ENCODE measurements around the gene TIMM17B. TPM values are rescaled to one million over a fixed set of nuclear protein-coding genes. Genes with fewer than 3 reads are reported as not detected.
A peak's percentile ranks its signal among the peaks of the same experiment; 100 is the strongest.

TIMM17B gene
- polyA plus RNA-seq, 6 donors from 2014 or later: 77.1 to 97.2 (median 86.4) TPM

- Mint-ChIP-seq H3K9me3 (peaks cover 0 to 3% (median 0%) of the 10 kb centered on the region in 7 donors), H3K27me3 (no peaks in the 10 kb centered on the region), H3K27ac (peak overlapping the region; percentile 76 to 100 (median 94)), H3K4me1 (peaks cover 52 to 63% (median 54%) of the 10 kb centered on the region in 3 donors), H3K36me3 (peaks cover 0 to 14% of the 10 kb centered on the region in 2 donors), H3K4me3 (peak overlapping the region; percentile 57 to 84 (median 68))
- ATAC-seq (ENCODE audit: low read depth in 2 of 2): no peak
- DNase-seq: no peak
Observed at GRCh38 chrX:48933757-48934156, 36.2 kb upstream of the TIMM17B start.

DNA sequence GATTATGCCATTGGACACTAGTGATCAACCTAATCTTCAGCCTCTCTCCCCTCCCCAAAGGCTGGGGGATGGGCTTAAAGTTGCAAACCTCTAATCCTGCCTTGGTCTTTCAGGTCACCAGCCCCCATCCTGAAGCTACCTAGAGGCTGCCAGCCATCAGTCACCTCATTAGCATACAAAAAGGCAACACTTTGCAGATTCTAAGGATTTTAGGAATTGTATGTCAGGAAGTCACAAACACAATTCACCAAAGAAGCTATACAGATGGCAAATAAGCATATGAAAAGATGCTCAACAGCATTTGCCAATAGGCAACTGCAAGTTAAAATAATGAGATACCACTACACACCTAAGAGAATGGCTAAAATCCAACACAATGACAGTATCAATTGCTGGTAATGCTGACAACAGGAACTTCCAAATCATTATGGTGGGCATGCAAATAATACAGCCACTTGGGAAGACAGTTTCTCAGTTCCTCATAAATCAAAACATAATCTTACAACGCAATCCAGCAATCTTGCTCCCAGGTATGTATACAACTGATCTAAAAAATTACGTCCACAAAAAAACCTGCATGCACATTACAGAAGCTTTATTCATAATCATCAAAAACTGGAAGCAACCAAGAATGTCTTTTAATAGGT, 30.3 kb upstream of the TIMM17B start:
- ATAC-seq (ENCODE audit: low read depth in 2 of 2) (peak; percentile 60 to 74), DNase-seq (no peak)
- H3K9me3 Mint-ChIP-seq: peaks cover 0 to 2% (median 0%) of the 10 kb centered on the region in 7 donors
- H3K27me3 Mint-ChIP-seq: no peaks in the 10 kb centered on the region
- peak overlapping the region; percentile 16 to 80 (median 48) for H3K4me3 Mint-ChIP-seq
- H3K36me3 Mint-ChIP-seq: peaks cover 5 to 8% of the 10 kb centered on the region in 2 donors
- peak overlapping the region in 5 of 6 donors; percentile 4 to 61 (median 56) for H3K27ac Mint-ChIP-seq
- H3K4me1 Mint-ChIP-seq: peaks cover 23 to 47% (median 38%) of the 10 kb centered on the region in 3 donors

- Mint-ChIP-seq H3K4me1 (peaks cover 21 to 51% (median 38%) of the 10 kb centered on the region in 3 donors), H3K4me3 (peak overlapping the region in 4 of 8 donors; percentile 51 to 80 (median 60)), H3K36me3 (peaks cover 5 to 8% of the 10 kb centered on the region in 2 donors), H3K9me3 (peaks cover 0 to 2% (median 0%) of the 10 kb centered on the region in 7 donors), H3K27ac (peak overlapping the region in 3 of 6 donors; percentile 20 to 51 (median 34)), H3K27me3 (no peaks in the 10 kb centered on the region)
- ATAC-seq (ENCODE audit: low read depth in 2 of 2) (no peak), DNase-seq (no peak)
Observed at GRCh38 chrX:48927123-48927522, 29.6 kb upstream of the TIMM17B start.

DNA sequence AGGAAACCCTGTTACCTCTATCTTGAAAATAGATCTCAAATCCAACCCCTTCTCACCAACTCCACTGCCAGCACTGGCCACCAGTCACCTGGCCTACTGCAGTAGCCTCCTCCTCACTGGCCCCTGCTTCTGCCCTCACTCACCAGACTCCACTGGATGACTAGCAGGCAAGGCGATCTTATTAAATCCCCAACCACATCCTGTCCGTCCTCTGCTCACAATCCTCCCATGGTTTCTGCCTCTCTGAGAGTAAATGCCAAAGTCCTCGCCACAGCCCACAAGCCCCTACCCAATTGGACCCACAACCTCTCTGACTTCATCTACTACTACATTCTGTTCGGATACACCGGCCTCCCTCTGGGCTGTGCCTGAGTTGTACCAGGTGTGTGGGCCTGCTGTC, 26.7 kb upstream of the TIMM17B start:
- DNase-seq (no peak), ATAC-seq (ENCODE audit: low read depth in 2 of 2) (no peak)
- H3K27ac Mint-ChIP-seq: peak overlapping the region in 5 of 6 donors; percentile 24 to 87 (median 77)
- H3K27me3 Mint-ChIP-seq: no peaks in the 10 kb centered on the region
- H3K4me3 Mint-ChIP-seq: peak overlapping the region in 3 of 8 donors; percentile 30 to 56 (median 53)
- H3K9me3 Mint-ChIP-seq: peaks cover 0 to 2% (median 0%) of the 10 kb centered on the region in 7 donors
- H3K4me1 Mint-ChIP-seq: peaks cover 35 to 70% (median 49%) of the 10 kb centered on the region in 3 donors
- peaks cover 5 to 8% of the 10 kb centered on the region in 2 donors for H3K36me3 Mint-ChIP-seq

- Mint-ChIP-seq H3K27ac (peak overlapping the region in 2 of 6 donors; percentile 77 to 79), H3K9me3 (peaks cover 0 to 2% (median 0%) of the 10 kb centered on the region in 7 donors), H3K27me3 (no peaks in the 10 kb centered on the region), H3K4me3 (no peak overlapping the region), H3K4me1 (peaks cover 35 to 70% (median 53%) of the 10 kb centered on the region in 3 donors), H3K36me3 (peaks cover 5 to 8% of the 10 kb centered on the region in 2 donors)
- ATAC-seq (ENCODE audit: low read depth in 2 of 2) (no peak), DNase-seq (no peak)
Observed at GRCh38 chrX:48923771-48924170, 26.2 kb upstream of the TIMM17B start.

GRCh38 chrX:48920718-48921104, 23.1 kb upstream of the TIMM17B start:
- Mint-ChIP-seq H3K27ac (peak overlapping the region in 4 of 6 donors; percentile 23 to 94 (median 56)), H3K9me3 (peaks cover 0 to 3% (median 0%) of the 10 kb centered on the region in 7 donors), H3K4me3 (peak overlapping the region in 6 of 8 donors; percentile 82 to 99 (median 96)), H3K4me1 (peaks cover 31 to 60% (median 47%) of the 10 kb centered on the region in 3 donors), H3K27me3 (no peaks in the 10 kb centered on the region), H3K36me3 (peaks cover 15 to 26% of the 10 kb centered on the region in 2 donors)
- DNase-seq: no peak
- no peak for ATAC-seq (ENCODE audit: low read depth in 2 of 2)

- Mint-ChIP-seq H3K36me3 (peaks cover 11 to 26% of the 10 kb centered on the region in 2 donors), H3K27ac (peak overlapping the region; percentile 92 to 99 (median 96)), H3K4me1 (peaks cover 31 to 61% (median 45%) of the 10 kb centered on the region in 3 donors), H3K9me3 (peaks cover 0 to 3% (median 0%) of the 10 kb centered on the region in 7 donors), H3K4me3 (peak overlapping the region; percentile 82 to 99 (median 96)), H3K27me3 (no peaks in the 10 kb centered on the region)
- no peak for DNase-seq
- ATAC-seq (ENCODE audit: low read depth in 2 of 2): no peak
Observed at GRCh38 chrX:48919947-48920717, 22.6 kb upstream of the TIMM17B start.

DNA sequence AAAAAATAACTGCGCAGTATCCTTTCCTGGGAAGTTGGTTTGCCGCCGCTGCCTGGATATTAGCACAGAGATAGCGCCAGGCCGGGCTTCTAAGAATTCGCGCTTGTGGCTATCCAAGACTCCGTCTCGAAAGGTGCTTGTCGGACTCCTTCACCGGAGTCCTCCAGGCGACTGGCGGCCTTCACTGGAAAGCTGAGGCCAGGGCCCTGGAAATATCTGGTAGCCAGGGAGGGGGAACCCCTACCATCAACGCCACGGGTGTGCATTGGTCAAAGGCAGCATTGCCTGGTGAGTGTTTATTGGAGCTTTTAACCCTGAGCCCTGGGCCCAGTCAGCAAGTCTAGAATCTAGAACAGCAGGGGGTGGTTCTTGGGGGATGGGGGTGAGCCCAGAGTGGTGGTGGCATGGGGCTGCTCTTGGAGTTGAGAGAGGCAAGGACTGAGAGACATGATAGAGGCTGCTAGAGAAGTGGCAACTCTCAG, 21.8 kb upstream of the TIMM17B start:
- DNase-seq: peak; percentile 38
- Mint-ChIP-seq H3K4me1 (peaks cover 34 to 66% (median 46%) of the 10 kb centered on the region in 3 donors), H3K4me3 (peak overlapping the region; percentile 82 to 99 (median 96)), H3K36me3 (peaks cover 11 to 23% of the 10 kb centered on the region in 2 donors), H3K9me3 (peaks cover 0 to 3% (median 0%) of the 10 kb centered on the region in 7 donors), H3K27ac (peak overlapping the region; percentile 92 to 99 (median 96)), H3K27me3 (no peaks in the 10 kb centered on the region)
- peak; percentile 20 to 29 for ATAC-seq (ENCODE audit: low read depth in 2 of 2)

GRCh38 chrX:48918643-48919340, 21.2 kb upstream of the TIMM17B start, which contains the start of gene PIM2:
PIM2 (minus strand) TSS chrX:48919024; CDS start chrX:48918834, 190 bp downstream.
- Mint-ChIP-seq H3K27ac (peak within 1 kb of the TSS; percentile 92 to 99 (median 96)), H3K4me1 (peaks cover 36 to 67% (median 47%) of the 10 kb centered on the region in 3 donors), H3K9me3 (peaks cover 0 to 3% (median 0%) of the 10 kb centered on the region in 7 donors), H3K36me3 (peaks cover 11 to 17% of the 10 kb centered on the region in 2 donors), H3K27me3 (no peaks in the 10 kb centered on the region), H3K4me3 (peak within 1 kb of the TSS; percentile 82 to 99 (median 96))
- DNase-seq (peak; percentile 91), ATAC-seq (ENCODE audit: low read depth in 2 of 2) (peak; percentile 71 to 72)

DNA sequence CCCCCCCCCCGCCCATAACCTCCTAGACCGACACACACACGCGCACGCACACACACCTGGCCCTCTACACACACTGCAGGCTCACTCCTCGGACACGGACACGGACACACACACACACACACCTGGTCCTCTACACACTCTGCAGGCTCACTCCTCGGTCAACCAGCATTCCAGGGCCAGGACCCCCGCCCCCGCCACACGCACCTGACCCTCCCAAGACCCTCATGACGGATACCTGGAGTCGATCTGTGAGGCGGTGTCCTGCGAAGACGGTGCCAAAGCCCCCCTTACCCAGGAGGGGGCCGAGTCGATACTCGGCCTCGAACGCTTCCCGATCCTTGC, 20.7 kb upstream of the TIMM17B start:
- no peaks in the 10 kb centered on the region for H3K27me3 Mint-ChIP-seq
- H3K4me1 Mint-ChIP-seq: peaks cover 37 to 68% (median 47%) of the 10 kb centered on the region in 3 donors
- H3K4me3 Mint-ChIP-seq: peak overlapping the region; percentile 82 to 99 (median 96)
- ATAC-seq (ENCODE audit: low read depth in 2 of 2) (no peak), DNase-seq (no peak)
- H3K27ac Mint-ChIP-seq: peak overlapping the region; percentile 91 to 99 (median 96)
- H3K36me3 Mint-ChIP-seq: peaks cover 11 to 17% of the 10 kb centered on the region in 2 donors
- H3K9me3 Mint-ChIP-seq: peaks cover 0 to 3% (median 0%) of the 10 kb centered on the region in 7 donors

- H3K27me3 Mint-ChIP-seq: no peaks in the 10 kb centered on the region
- peaks cover 11 to 17% of the 10 kb centered on the region in 2 donors for H3K36me3 Mint-ChIP-seq
Observed at GRCh38 chrX:48917139-48918001, 19.8 kb upstream of the TIMM17B start.

More at GRCh38 chrX:48917139-48918001, 19.8 kb upstream of the TIMM17B start:
- peaks cover 38 to 68% (median 45%) of the 10 kb centered on the region in 3 donors for H3K4me1 Mint-ChIP-seq
- ATAC-seq (ENCODE audit: low read depth in 2 of 2) (peak; percentile 50 to 58), DNase-seq (peak; percentile 87)
- H3K27ac Mint-ChIP-seq: peak overlapping the region; percentile 92 to 99 (median 96)
- peaks cover 0 to 3% (median 0%) of the 10 kb centered on the region in 7 donors for H3K9me3 Mint-ChIP-seq
- peak overlapping the region; percentile 82 to 99 (median 96) for H3K4me3 Mint-ChIP-seq
